HL-60 (cell line): ENCODE results near the gene FRMD5.

Source experiments
- CTCF ChIP-seq: IDR thresholded peaks from one replicate; pipeline ENCODE4 v1.5.1; 2011; ENCODE audit warnings: low read length, control low read depth, inconsistent platforms; ENCODE audit not compliant: insufficient read depth
- POLR2AphosphoS5 ChIP-seq: IDR thresholded peaks from 2 replicates; pipeline ENCODE4 v1.6.1; 2012; ENCODE audit warnings: low read depth

- no peak for TF ChIP-seq CTCF
- TF ChIP-seq POLR2AphosphoS5: no peak
Measured at GRCh38 chr15:44136991-44137477, 58.0 kb downstream of the FRMD5 start.
